GM18505 (cell line): ENCODE measurements around the gene CEP120.
A peak's percentile ranks its signal among the peaks of the same experiment; 100 is the strongest.
"Not testable (repeated sequence)": the region's sequence is repeated elsewhere in the genome, so short reads cannot be mapped to it uniquely, and the experiment has no call there.

Experiments used
- ATAC-seq: cut with Tn5 transposase; IDR thresholded peaks from one replicate; pipeline ENCODE4 v1.9.1; 2021; ENCODE audit not compliant: unreplicated experiment
- POLR2A ChIP-seq: IDR thresholded peaks from 4 replicates; pipeline ENCODE4 v1.6.1; 2011; ENCODE audit warnings: borderline replicate concordance; ENCODE audit not compliant: insufficient read depth, insufficient read length; ENCODE audit errors: extremely low read depth

The CEP120 gene

DNA sequence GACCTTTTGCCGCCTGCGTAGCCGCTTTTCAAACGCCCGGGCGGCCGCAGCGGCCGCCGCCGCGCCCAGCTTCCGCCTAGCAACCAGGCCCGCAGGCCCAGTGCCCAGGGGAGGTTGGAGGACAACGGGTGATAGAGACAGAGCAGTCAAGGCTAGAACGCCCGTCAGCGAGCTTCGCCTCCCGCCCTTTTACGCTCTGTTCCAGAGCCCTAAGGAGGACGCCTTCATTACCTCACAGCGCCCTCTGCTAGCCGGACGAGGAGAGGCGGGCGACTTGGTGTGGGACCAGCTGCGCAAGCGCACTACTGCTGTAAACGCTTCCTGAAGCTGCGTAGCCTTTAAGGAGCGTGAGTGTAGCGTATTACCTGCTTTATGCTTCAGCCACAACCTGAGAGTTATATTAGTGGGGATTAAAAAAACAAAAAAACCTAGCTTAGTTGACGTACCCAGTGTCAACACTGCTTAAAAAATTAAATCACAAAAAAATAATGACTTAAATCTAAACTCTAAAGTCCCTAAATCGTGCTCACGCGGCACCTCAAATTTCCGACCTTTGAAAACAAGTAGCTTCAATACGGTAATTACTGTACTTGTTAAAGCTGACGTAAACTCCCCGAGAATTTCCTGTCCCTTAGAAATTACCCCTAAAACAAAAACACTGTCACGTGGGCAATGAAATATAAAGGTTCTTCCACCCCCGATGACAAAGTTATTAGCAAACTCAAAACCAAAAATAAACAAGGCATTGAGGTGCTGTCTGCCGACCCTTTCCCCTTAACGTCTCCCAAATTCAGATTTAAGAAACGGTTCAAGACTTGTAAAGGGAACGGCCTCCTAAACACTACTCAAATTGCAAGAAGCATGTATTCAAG is at the start of gene CEP120:
Gene CEP120 (minus strand): TSS at position 126 of the 872 bp plus-strand sequence. CDS start 405 bp downstream, outside the sequence.
- peak; percentile 98 for ATAC-seq
- TF ChIP-seq POLR2A = peak; percentile 92

- TF ChIP-seq POLR2A = no peak
- no peak for ATAC-seq
These were observed 49.1 kb upstream of the CEP120 start for GRCh38 chr5:123472150-123472924.

DNA sequence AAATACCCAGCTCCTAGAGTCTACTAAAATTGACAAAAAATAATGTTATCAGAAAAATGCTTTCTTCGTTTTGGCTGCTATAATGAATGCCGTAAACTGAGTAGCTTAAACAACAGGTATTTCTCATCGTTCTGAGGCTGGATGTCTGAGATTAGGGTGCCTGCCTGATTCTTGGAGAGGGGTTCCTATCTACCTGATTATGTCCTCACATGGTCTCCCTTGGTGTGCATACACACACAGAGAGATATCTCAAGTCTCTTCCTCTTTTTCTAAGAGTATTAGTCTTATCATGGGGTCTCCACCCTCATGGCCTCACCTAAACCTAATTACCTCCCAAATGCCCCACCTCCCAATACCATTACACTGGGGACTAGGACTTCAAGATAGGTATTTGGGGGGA is 48.2 kb upstream of the CEP120 start:
- ATAC-seq = no peak
- TF ChIP-seq POLR2A = no peak

DNA sequence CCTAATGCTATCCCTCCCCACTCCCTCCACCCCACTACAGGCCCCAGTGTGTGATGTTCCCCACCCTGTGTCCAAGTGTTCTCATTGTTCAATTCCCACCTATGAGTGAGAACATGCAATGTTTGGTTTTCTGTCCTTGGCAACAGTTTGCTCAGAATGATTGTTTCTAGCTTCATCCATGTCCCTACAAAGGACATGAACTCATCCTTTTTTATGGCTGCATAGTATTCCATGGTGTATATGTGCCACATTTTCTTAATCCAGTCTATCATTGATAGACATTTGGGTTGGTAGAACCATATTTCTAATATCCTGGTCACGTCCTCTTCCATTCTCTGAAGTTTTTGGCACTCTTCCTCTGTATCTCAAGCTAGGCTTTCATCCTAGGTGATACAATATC is 43.6 kb upstream of the CEP120 start:
- not testable (repeated sequence) for ATAC-seq

DNA sequence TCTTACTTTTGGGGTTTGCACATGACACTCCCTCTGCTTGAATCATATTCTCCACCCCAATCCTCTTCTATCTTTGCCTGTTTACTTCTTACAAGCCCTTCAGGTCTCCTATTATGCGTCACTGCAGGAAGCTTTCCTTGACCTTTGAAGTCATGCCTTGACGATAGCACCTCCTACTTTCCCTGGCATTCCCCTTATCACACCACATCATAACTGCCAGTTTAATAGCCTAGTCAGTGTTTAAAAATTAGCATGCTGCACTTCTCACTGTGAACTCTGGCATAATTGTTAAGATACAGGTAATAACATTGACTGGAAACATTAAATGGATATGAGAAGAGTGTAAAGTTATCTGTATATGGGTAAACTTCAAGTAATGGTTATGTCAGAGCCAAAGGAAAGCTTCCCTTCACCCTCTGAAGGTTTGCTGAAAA is 37.1 kb upstream of the CEP120 start:
- TF ChIP-seq POLR2A = no peak
- ATAC-seq = no peak

GRCh38 chr5:123458994-123459393 is 35.8 kb upstream of the CEP120 start:
- not testable (repeated sequence) for ATAC-seq

DNA sequence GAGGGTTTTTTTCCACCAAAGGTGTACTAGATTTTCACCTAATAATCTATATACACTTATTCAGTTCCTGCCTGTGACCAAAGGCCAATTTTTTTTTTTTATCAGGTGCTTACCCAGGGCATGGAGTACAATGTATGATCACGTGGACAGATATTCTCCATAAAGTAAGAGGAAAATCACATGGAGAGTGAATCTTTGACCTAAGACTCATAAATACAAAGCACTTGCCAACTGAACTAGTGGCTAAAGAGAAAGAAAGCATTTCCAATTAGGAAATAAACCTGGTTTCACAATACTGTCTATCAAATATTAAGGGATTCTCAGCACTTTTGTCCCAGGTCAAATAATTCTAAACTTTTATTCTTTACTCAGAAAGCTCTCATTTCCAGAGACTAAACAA is 33.0 kb upstream of the CEP120 start:
- no peak for TF ChIP-seq POLR2A
- no peak for ATAC-seq

- TF ChIP-seq POLR2A = no peak
- peak; percentile 77 for ATAC-seq
These were observed 32.4 kb upstream of the CEP120 start for GRCh38 chr5:123455640-123456039.

GRCh38 chr5:123455095-123455494 is 31.9 kb upstream of the CEP120 start:
- no peak for ATAC-seq
- no peak for TF ChIP-seq POLR2A

- no peak for TF ChIP-seq POLR2A
- no peak for ATAC-seq
These were observed 31.2 kb upstream of the CEP120 start for GRCh38 chr5:123454259-123454911.

DNA sequence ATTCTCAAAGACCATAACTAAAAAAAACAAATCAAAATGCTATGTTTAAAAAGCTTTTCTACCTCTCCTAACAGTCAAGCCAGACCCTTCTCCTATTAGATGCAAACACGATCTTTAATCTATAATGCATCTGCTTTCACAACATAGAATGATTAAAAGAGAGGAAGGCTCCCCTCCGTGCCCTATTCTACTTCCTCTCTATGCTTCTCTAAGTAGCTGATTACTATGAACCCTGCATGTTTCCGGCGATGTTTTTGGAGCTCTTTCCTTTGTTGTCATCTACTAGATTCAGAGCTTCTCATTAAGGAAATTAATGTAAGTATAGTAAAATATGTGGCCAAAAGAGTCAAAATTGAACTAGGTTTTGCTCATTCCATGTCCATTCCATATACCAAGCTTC is 29.2 kb upstream of the CEP120 start:
- no peak for TF ChIP-seq POLR2A
- no peak for ATAC-seq

DNA sequence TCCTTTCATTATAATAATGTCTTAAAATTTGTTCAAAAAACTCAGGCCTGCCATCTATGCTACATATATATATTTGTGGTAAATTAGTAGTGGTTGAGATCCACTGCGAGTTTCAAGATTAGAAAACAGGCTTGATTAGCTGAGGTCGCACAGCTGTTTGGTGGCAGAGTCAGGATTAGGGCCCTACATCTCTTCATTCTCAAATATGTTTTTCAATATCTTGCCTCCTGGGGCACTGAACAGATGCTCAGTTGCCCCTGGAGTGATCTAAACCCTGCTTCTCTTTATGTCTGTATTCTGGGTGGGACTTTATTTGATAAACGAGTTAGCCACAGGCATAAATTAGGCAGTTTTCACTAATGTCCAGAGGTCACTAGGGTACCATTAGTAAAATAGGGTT is 27.8 kb upstream of the CEP120 start:
- TF ChIP-seq POLR2A = no peak
- ATAC-seq = no peak

DNA sequence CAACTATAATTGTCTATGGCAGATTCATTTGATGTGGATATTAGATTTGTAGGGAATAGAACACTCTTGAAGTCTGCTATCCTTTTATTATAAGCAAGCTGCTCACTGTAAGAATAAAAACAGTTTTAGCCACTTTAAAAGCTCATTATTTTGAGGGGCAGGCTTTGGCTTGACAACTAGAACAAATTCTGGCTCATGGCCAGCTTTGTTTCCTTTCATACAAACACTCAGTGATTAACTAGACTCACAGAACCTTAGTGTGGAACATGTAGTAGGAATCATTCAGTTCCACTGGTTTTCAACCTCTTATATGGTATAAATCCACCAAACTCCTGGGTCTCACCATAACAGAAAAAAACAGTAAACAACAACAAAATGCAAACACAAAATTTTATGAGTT is 27.4 kb upstream of the CEP120 start:
- no peak for ATAC-seq
- no peak for TF ChIP-seq POLR2A
